Measurements from ENCODE around the gene CMSS1. TPM values are rescaled to one million over a fixed set of nuclear protein-coding genes. Genes with fewer than 3 reads are reported as not detected.
A peak's percentile ranks its signal among the peaks of the same experiment; 100 is the strongest.

Gene CMSS1
- total and polyA plus RNA-seq, 3 donors from 2014 or later = 24.6 to 47.9 (median 24.9) TPM

GRCh38 chr3:99921986-99922385 is 104.3 kb downstream of the CMSS1 start:
- no peak overlapping the region for H3K4me3 ChIP-seq
- H3K9me3 ChIP-seq = no peaks in the 10 kb centered on the region
- peak overlapping the region; percentile 14 to 85 for H3K27ac ChIP-seq
- intact Hi-C loops (cut with DNase I; ENCODE audit: low total_unique reads) = no loop called here
- no peak for DNase-seq
- peaks cover 39% of the 10 kb centered on the region for H3K4me1 ChIP-seq
- H3K36me3 ChIP-seq (ENCODE audit: low read depth, missing control alignments) = no peaks in the 10 kb centered on the region
- WGBS, 2 donors = 26 to 39% methylated on average over 1 of the region's 1 CpG
- TF ChIP-seq CTCF (IDR thresholded peaks at IDR 0.05) (no peak), POLR2A (IDR thresholded peaks at IDR 0.05) (no peak)
- no peaks in the 10 kb centered on the region for H3K27me3 ChIP-seq

GRCh38 chr3:99923873-99924272 is 106.2 kb downstream of the CMSS1 start:
- Histone ChIP-seq H3K9me3 (no peaks in the 10 kb centered on the region), H3K36me3 (ENCODE audit: low read depth, missing control alignments) (no peaks in the 10 kb centered on the region), H3K27me3 (no peaks in the 10 kb centered on the region), H3K27ac (no peak overlapping the region), H3K4me3 (no peak overlapping the region), H3K4me1 (peaks cover 39% of the 10 kb centered on the region)
- intact Hi-C loops (cut with DNase I; ENCODE audit: low total_unique reads) = no loop called here
- no peak for DNase-seq
- TF ChIP-seq POLR2A (IDR thresholded peaks at IDR 0.05) = no peak

GRCh38 chr3:99925584-99926230 is 108.0 kb downstream of the CMSS1 start:
- DNase-seq = peak; percentile 64
- intact Hi-C loops (cut with DNase I; ENCODE audit: low total_unique reads) = no loop called here
- TF ChIP-seq POLR2A (IDR thresholded peaks at IDR 0.05) (no peak), CTCF (IDR thresholded peaks at IDR 0.05) (no peak)
- H3K36me3 ChIP-seq (ENCODE audit: low read depth, missing control alignments) = no peaks in the 10 kb centered on the region
- no peak overlapping the region for H3K4me3 ChIP-seq
- peaks cover 29% of the 10 kb centered on the region for H3K4me1 ChIP-seq
- H3K27me3 ChIP-seq = no peaks in the 10 kb centered on the region
- H3K9me3 ChIP-seq = no peaks in the 10 kb centered on the region
- WGBS, 2 donors = 31 to 57% methylated on average over 4 of the region's 4 CpGs
- no peak overlapping the region for H3K27ac ChIP-seq

GRCh38 chr3:99927671-99928457 is 110.2 kb downstream of the CMSS1 start:
- peaks cover 12% of the 10 kb centered on the region for H3K4me1 ChIP-seq
- no peak for TF ChIP-seq CTCF (IDR thresholded peaks at IDR 0.05)
- no peak for DNase-seq
- no peaks in the 10 kb centered on the region for H3K27me3 ChIP-seq
- 58 to 72% methylated on average over 7 of the region's 7 CpGs for WGBS, 2 donors
- H3K27ac ChIP-seq = peak overlapping the region; percentile 31 to 46
- H3K4me3 ChIP-seq = no peak overlapping the region
- H3K9me3 ChIP-seq = no peaks in the 10 kb centered on the region
- intact Hi-C loops (cut with DNase I; ENCODE audit: low total_unique reads) = no loop called here
- H3K36me3 ChIP-seq (ENCODE audit: low read depth, missing control alignments) = no peaks in the 10 kb centered on the region

- H3K36me3 ChIP-seq (ENCODE audit: low read depth, missing control alignments) = no peaks in the 10 kb centered on the region
- TF ChIP-seq CTCF (IDR thresholded peaks at IDR 0.05) (peak; percentile 25 to 29 (median 28)), POLR2A (IDR thresholded peaks at IDR 0.05) (no peak)
- H3K27ac ChIP-seq = peak overlapping the region; percentile 31 to 46
- H3K4me3 ChIP-seq = no peak overlapping the region
- intact Hi-C loops (cut with DNase I; ENCODE audit: low total_unique reads) = no loop called here
- 55 to 64% methylated on average over 7 of the region's 7 CpGs for WGBS, 2 donors
- H3K27me3 ChIP-seq = no peaks in the 10 kb centered on the region
- peaks cover 12% of the 10 kb centered on the region for H3K4me1 ChIP-seq
- DNase-seq = no peak
- no peaks in the 10 kb centered on the region for H3K9me3 ChIP-seq
Observed at GRCh38 chr3:99928771-99929744, 111.4 kb downstream of the CMSS1 start.
